H1 (cell line): ENCODE data around the gene ARMC9. TPM values are rescaled to one million over a fixed set of nuclear protein-coding genes. Genes with fewer than 3 reads are reported as not detected.

Source experiments
- CTCF ChIA-PET: fragments of 300-600 bp; sonication (Branson Sonifier 250); formaldehyde crosslinking; loops from one replicate; lab custom pipeline; 2021; ENCODE audit not compliant: partially characterized antibody; lab: Charles Lee
- POLR2A ChIA-PET: fragments of 300-600 bp; sonication (Branson Sonifier 250); formaldehyde crosslinking; loops from one replicate; lab custom pipeline; 2021; ENCODE audit warnings: inconsistent platforms; ENCODE audit not compliant: partially characterized antibody; lab: Charles Lee
- DNase-seq, 2 experiments: peaks; one replicate each; pipeline versions ENCODE4 v3.0.0 to v3.0.0-alpha.2; 2010 to 2022; ENCODE audit warnings: low spot score in 2 of 2, low read depth in 1 of 2, mixed read lengths in 1 of 2
- FAIRE-seq: peaks from 2 replicates; lab custom pipeline; 2011; peaks lifted over from hg19 to GRCh38; lab: Jason Lieb, UNC
- H2AFZ ChIP-seq: 2 replicates; pipeline ENCODE4 v1.8.1; 2012; ENCODE audit warnings: low read length, inconsistent platforms
- H2AK5ac ChIP-seq: 2 replicates; pipeline ENCODE4 v1.6.1; 2013; ENCODE audit warnings: low read depth, low read length
- H2BK120ac ChIP-seq: replicated peaks from 2 replicates; pipeline ENCODE3; 2013; ENCODE audit warnings: low read depth, low read length, inconsistent platforms
- H2BK12ac ChIP-seq: 2 replicates; pipeline ENCODE4 v1.6.1; 2013; ENCODE audit warnings: low read depth, low read length
- H2BK15ac ChIP-seq: 2 replicates; pipeline ENCODE4 v1.6.1; 2013; ENCODE audit warnings: low read length
- H2BK20ac ChIP-seq: 2 replicates; pipeline ENCODE4 v1.6.1; 2013; ENCODE audit warnings: low read length
- H2BK5ac ChIP-seq: 2 replicates; pipeline ENCODE4 v1.6.1; 2013; ENCODE audit warnings: low read depth, low read length
- H3K14ac ChIP-seq: 2 replicates; pipeline ENCODE4 v1.6.1; 2013; ENCODE audit warnings: inconsistent platforms; ENCODE audit not compliant: insufficient read length
- H3K18ac ChIP-seq: 2 replicates; pipeline ENCODE4 v1.6.1; 2013; ENCODE audit warnings: low read length; ENCODE audit errors: extremely low read depth
- H3K23ac ChIP-seq: 2 replicates; pipeline ENCODE4 v1.6.1; 2013; ENCODE audit warnings: inconsistent platforms; ENCODE audit not compliant: insufficient read length
- H3K23me2 ChIP-seq: 2 replicates; pipeline ENCODE4 v1.6.1; 2013; ENCODE audit warnings: low read depth, low read length
- H3K27ac ChIP-seq: 2 replicates; pipeline ENCODE4 v1.6.1; 2011; ENCODE audit warnings: low read depth, low read length, inconsistent platforms
- H3K27me3 ChIP-seq, 4 experiments: replicated peaks in 1 of 4; 1 replicate in 1 of 4; 2 replicates in 3 of 4; pipeline versions ENCODE4 v1.6.1 to v1.8.1; 2011 to 2013; ENCODE audit warnings: low read length in 3 of 4, mild to moderate bottlenecking in 3 of 4, inconsistent platforms in 2 of 4, mixed read lengths in 2 of 4, moderate library complexity in 1 of 4; ENCODE audit not compliant: control insufficient read depth in 3 of 4, insufficient read depth in 3 of 4; ENCODE audit errors: extremely low read depth in 1 of 4
- H3K36me3 ChIP-seq, 4 experiments: 2 replicates each; pipeline versions ENCODE4 v1.6.1 to v1.8.1; 2011 to 2013; ENCODE audit warnings: mild to moderate bottlenecking in 4 of 4, low read length in 3 of 4, moderate library complexity in 2 of 4, control low read depth in 1 of 4, inconsistent platforms in 1 of 4; ENCODE audit not compliant: insufficient read depth in 4 of 4, control insufficient read depth in 2 of 4
- H3K4ac ChIP-seq: replicated peaks from 2 replicates; pipeline ENCODE3; 2013; ENCODE audit warnings: low read length, low read depth, mixed read lengths, inconsistent platforms; ENCODE audit not compliant: insufficient read length
- H3K4me1 ChIP-seq, 4 experiments: replicated peaks in 1 of 4; 1 replicate in 1 of 4; 2 replicates in 3 of 4; pipeline versions ENCODE4 v1.6.1 to v1.8.1; 2011 to 2013; ENCODE audit warnings: low read length in 3 of 4, inconsistent platforms in 2 of 4, mixed read lengths in 1 of 4; ENCODE audit not compliant: insufficient read depth in 4 of 4, control insufficient read depth in 3 of 4
- H3K4me2 ChIP-seq, 2 experiments: 2 replicates each; pipeline versions ENCODE4 v1.6.1 to v1.8.1; 2011 to 2013; ENCODE audit warnings: low read depth in 2 of 2, low read length in 2 of 2, control low read depth in 1 of 2, inconsistent platforms in 1 of 2, mild to moderate bottlenecking in 1 of 2; ENCODE audit not compliant: insufficient read depth in 1 of 2
- H3K4me3 ChIP-seq, 4 experiments: fragments of 200-600, 300-600 bp in 1 of 4; sonication (generic), shearing (Covaris generic), sonication (Bioruptor Twin) in 1 of 4; 2 replicates each; pipeline versions ENCODE4 v1.5.1 to v1.8.1; 2011 to 2016; ENCODE audit warnings: low read length in 4 of 4, low read depth in 3 of 4, control low read depth in 2 of 4, inconsistent platforms in 2 of 4, mild to moderate bottlenecking in 2 of 4, mixed read lengths in 1 of 4, moderate library complexity in 1 of 4; ENCODE audit not compliant: insufficient read depth in 2 of 4; ENCODE audit errors: extremely low read depth in 1 of 4
- H3K56ac ChIP-seq: replicated peaks from 2 replicates; pipeline ENCODE3; 2013; ENCODE audit warnings: low read depth, mild to moderate bottlenecking, mixed read lengths, low read length, inconsistent platforms; ENCODE audit not compliant: insufficient read length
- H3K79me1 ChIP-seq: 2 replicates; pipeline ENCODE4 v1.6.1; 2013; ENCODE audit warnings: low read depth, low read length, control low read depth
- H3K79me2 ChIP-seq, 2 experiments: 2 replicates each; pipeline versions ENCODE4 v1.6.1 to v1.8.1; 2012 to 2013; ENCODE audit warnings: low read length in 2 of 2, mild to moderate bottlenecking in 2 of 2, inconsistent platforms in 1 of 2; ENCODE audit not compliant: insufficient read depth in 2 of 2, control insufficient read depth in 1 of 2
- H3K9ac ChIP-seq, 4 experiments: replicated peaks in 1 of 4; 1 replicate in 1 of 4; 2 replicates in 3 of 4; pipeline versions ENCODE4 v1.6.1 to v1.8.1; 2011 to 2013; ENCODE audit warnings: low read depth in 3 of 4, low read length in 3 of 4, control low read depth in 2 of 4, mild to moderate bottlenecking in 2 of 4, moderate library complexity in 2 of 4, inconsistent platforms in 1 of 4; ENCODE audit errors: extremely low read depth in 1 of 4
- H3K9me3 ChIP-seq, 2 experiments: 2 replicates each; pipeline versions ENCODE4 v1.6.1 to v1.8.1; 2012 to 2013; ENCODE audit warnings: mild to moderate bottlenecking in 2 of 2, moderate library complexity in 2 of 2, control low read depth in 1 of 2, inconsistent platforms in 1 of 2, low read depth in 1 of 2, low read length in 1 of 2, mixed read lengths in 1 of 2; ENCODE audit not compliant: insufficient read depth in 2 of 2
- H4K20me1 ChIP-seq, 2 experiments: replicated peaks in 1 of 2; 2 replicates each; pipeline versions ENCODE3 to v1.8.1; 2011 to 2013; ENCODE audit warnings: inconsistent platforms in 2 of 2, low read length in 2 of 2, mild to moderate bottlenecking in 1 of 2; ENCODE audit not compliant: insufficient read depth in 2 of 2, control insufficient read depth in 1 of 2
- H4K5ac ChIP-seq: 2 replicates; pipeline ENCODE4 v1.6.1; 2013; ENCODE audit warnings: low read length, low read depth, mixed read lengths, inconsistent platforms; ENCODE audit not compliant: insufficient read length
- H4K8ac ChIP-seq: 2 replicates; pipeline ENCODE4 v1.8.0; 2013; ENCODE audit warnings: mild to moderate bottlenecking, moderate library complexity, low read length, inconsistent platforms; ENCODE audit not compliant: insufficient read depth; ENCODE audit errors: extremely low read depth
- H4K91ac ChIP-seq: replicated peaks from 2 replicates; pipeline ENCODE3; 2013; ENCODE audit warnings: low read length, mixed read lengths, inconsistent platforms; ENCODE audit not compliant: insufficient read length
- EP300 ChIP-seq, 2 experiments: IDR thresholded peaks; 1 replicate in 1 of 2; 2 replicates in 1 of 2; pipeline ENCODE4 v1.6.1; 2011 to 2012; ENCODE audit warnings: low read depth in 2 of 2, low read length in 2 of 2, mild to moderate bottlenecking in 2 of 2, borderline replicate concordance in 1 of 2, inconsistent platforms in 1 of 2, moderate library complexity in 1 of 2
- GTF2F1 ChIP-seq: IDR thresholded peaks from 2 replicates; pipeline ENCODE4 v1.6.1; 2012; ENCODE audit warnings: low read depth, low read length, improper control_type of control experiment, borderline replicate concordance
- PHF8 ChIP-seq: fragments of 200-600 bp; sonication (generic); conservative IDR thresholded peaks from 2 replicates; pipeline ENCODE4 v1.7.1; 2012; ENCODE audit warnings: low read depth, mild to moderate bottlenecking, inconsistent platforms, low read length, moderate library complexity
- POLR2A ChIP-seq, 2 experiments: IDR thresholded peaks; 1 replicate in 1 of 2; 2 replicates in 1 of 2; pipeline ENCODE4 v1.6.1; 2011; ENCODE audit warnings: low read depth in 2 of 2, low read length in 2 of 2, mild to moderate bottlenecking in 2 of 2; ENCODE audit errors: control extremely low read depth in 1 of 2
- POU5F1 ChIP-seq: IDR thresholded peaks from 2 replicates; pipeline ENCODE4 v1.6.1; 2011; ENCODE audit warnings: low read depth, mild to moderate bottlenecking, low read length, moderate library complexity
- RFX5 ChIP-seq: IDR thresholded peaks from 2 replicates; pipeline ENCODE4 v1.6.1; 2011; ENCODE audit warnings: low read depth, low read length, improper control_type of control experiment, borderline replicate concordance
- SIN3A ChIP-seq, 2 experiments: IDR thresholded peaks in 1 of 2; conservative IDR thresholded peaks in 1 of 2; 2 replicates each; pipeline ENCODE4 v1.6.1; 2011 to 2012; ENCODE audit warnings: low read length in 2 of 2, improper control_type of control experiment in 1 of 2, low read depth in 1 of 2, mild to moderate bottlenecking in 1 of 2
- SP1 ChIP-seq: IDR thresholded peaks from 2 replicates; pipeline ENCODE4 v1.6.1; 2011; ENCODE audit warnings: low read depth, low read length
- TEAD4 ChIP-seq: IDR thresholded peaks from 2 replicates; pipeline ENCODE4 v1.6.1; 2012; ENCODE audit warnings: low read depth, low read length, inconsistent platforms, mixed read lengths
- WGBS, 2 experiments: shearing (Covaris generic) in 1 of 2; methylation state at CpG; one replicate each; pipeline versions ENCODE4 v1.1.6 to v1.1.7; 2013 to 2015; ENCODE audit warnings: low lambda C conversion rate in 2 of 2, mixed read lengths in 2 of 2, inconsistent platforms in 1 of 2, low coverage in 1 of 2, missing lambda C conversion rate in 1 of 2; ENCODE audit not compliant: insufficient replicate concordance in 2 of 2, insufficient coverage in 1 of 2, insufficient read length in 1 of 2; ENCODE audit errors: extremely low coverage in 1 of 2, missing lambda C conversion rate in 1 of 2; 5-methylcytosine and 5-hydroxymethylcytosine counted together
- polyA plus RNA-seq, 7 experiments: library from polyadenylated mRNA; depleted of rRNA in 3 of 7; stranded (reverse) in 5 of 7; unstranded in 2 of 7; fragments of >200 nt in 5 of 7; fragments of 200-250 nt in 2 of 7; gene quantifications; 1 replicate in 5 of 7; 2 replicates in 1 of 7; 4 replicates in 1 of 7; pipeline versions ENCODE4 v1.2.1 to v1.2.3, GENCODE V29; 2011 to 2013; ENCODE audit warnings: missing spikeins in 2 of 7, mixed read lengths in 2 of 7
- total RNA-seq: library from RNA; stranded (reverse); fragmentation: NEBNext Ultra II Directional; extraction: Animal tissue kit (Norgen Biotek cat#: 25700); gene quantifications from 2 replicates; pipeline ENCODE4 v1.2.1, GENCODE V29; 2021
- TF ChIP-seq, protein P1 (sequence below): IDR thresholded peaks from 2 replicates; pipeline ENCODE4 v1.6.1; 2012; ENCODE audit warnings: inconsistent platforms

The ARMC9 gene
- total and polyA plus RNA-seq, 2 of the 8 experiments (the other 6 are each of a cell fraction or from before 2014, with no cell fraction given), result 23.2 to 36.1 TPM

DNA sequence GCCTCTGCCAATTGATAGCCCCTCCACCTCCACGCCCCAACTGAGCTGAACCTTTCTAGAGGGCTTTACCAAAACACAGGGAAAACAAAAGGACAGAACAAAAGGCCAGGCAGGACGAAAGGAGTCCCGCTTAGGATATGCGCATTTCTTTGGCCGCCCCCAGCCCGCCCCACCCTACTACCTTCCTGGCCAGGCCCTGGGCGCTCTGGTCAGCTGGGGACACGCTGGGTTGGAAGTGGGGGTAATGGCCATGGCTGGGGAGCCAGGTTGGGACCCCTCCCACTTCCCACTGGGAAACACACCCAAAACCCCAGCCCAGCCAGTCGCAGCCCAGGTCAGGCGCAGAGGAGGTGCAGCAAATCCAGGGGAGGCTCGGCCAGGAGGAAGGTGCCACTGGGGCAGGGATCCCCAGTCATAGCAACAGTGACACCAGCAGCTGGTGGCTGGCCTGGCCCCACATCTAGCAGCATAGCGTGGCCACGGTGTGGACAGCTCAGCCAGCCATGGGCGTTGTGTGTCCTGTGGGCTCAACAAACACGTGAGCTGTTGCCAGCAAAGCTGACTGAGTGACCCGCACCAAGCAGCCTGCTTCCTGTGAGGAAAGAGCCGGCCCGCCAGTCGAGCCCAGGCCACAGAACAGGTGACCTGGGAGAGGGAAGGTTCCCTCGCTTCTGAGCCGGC lies 172.5 kb downstream of the ARMC9 start:
- Histone ChIP-seq H3K4me1 (peaks cover 0 to 33% (median 26%) of the 10 kb centered on the region in 4 experiments; a peak in 6 of 7 replicates), H3K23ac (no peak overlapping the region), H2AK5ac (peak overlapping the region; percentile 100), H4K8ac (peak overlapping the region; percentile 87), H3K79me1 (no peaks in the 10 kb centered on the region), H2BK20ac (peak overlapping the region; percentile 100), H3K9me3 (no peaks in the 10 kb centered on the region), H3K79me2 (no peaks in the 10 kb centered on the region), H3K56ac (peak overlapping the region; percentile 91), H2BK12ac (peak overlapping the region; percentile 99), H3K4ac (peak overlapping the region; percentile 100), H3K4me2 (peak overlapping the region; percentile 40 to 53), H2BK120ac (peak overlapping the region; percentile 100), H2AFZ (no peak overlapping the region), H4K20me1 (no peaks in the 10 kb centered on the region), H3K27ac (peak overlapping the region; percentile 86), H3K18ac (peak overlapping the region; percentile 99), H4K5ac (peak overlapping the region; percentile 95), H2BK5ac (peak overlapping the region; percentile 99), H3K9ac (peak overlapping the region in 2 of 4 experiments; percentile 41 to 53; a peak in 3 of 7 replicates), H2BK15ac (peak overlapping the region; percentile 88; the same call in 1 of the 2 replicates), H3K14ac (no peak overlapping the region), H3K23me2 (0 out of 2 replicates have a peak, but pooled peaks cover 4% of the 10 kb centered on the region), H3K36me3 (no peaks in the 10 kb centered on the region), H3K27me3 (no peaks in the 10 kb centered on the region; a peak in 2 of 7 replicates), H3K4me3 (peak overlapping the region in 1 of 4 experiments; percentile 42; a peak in 2 of 8 replicates), H4K91ac (peak overlapping the region; percentile 100)
- peak; percentile 71 for FAIRE-seq
- peak in 1 of 2 experiments; percentile 80 for DNase-seq
- CTCF ChIA-PET, result interaction anchor here (0.7 to 26.8 kb wide), 10 partner anchors 9 to 502 kb away, joined by 3 to 617 read pairs (median 3); partner anchors contain the start of gene B3GNT7
- POLR2A ChIA-PET, result interaction anchor here (1.0 to 2.7 kb wide), 11 partner anchors 9 to 94 kb away, joined by 3 to 13 read pairs (median 6); partner anchors contain the start of gene NCL
- 34% methylated on average over 21 of the region's 21 CpGs; no CpG with 5 or more reads in 1 of the 2 experiments for WGBS, 2 experiments
- peak in 1 of 2 experiments; percentile 68; a peak in 1 of 3 replicates for TF ChIP-seq POLR2A (IDR thresholded peaks at IDR 0.05; ENCODE audit: control extremely low read depth in 1 of 2, low read depth in 2 of 2, low read length in 2 of 2)
- TF ChIP-seq GTF2F1, result no peak
- peak in 1 of 2 experiments; percentile 53; a peak in 1 of 3 replicates for TF ChIP-seq EP300 (IDR thresholded peaks at IDR 0.05; ENCODE audit: borderline replicate concordance in 1 of 2, low read depth in 2 of 2, low read length in 2 of 2)
- TF ChIP-seq SP1, result 0 out of 2 replicates have a peak, but pooled peaks have one; percentile 19
- TF ChIP-seq PHF8, result no peak
- no peak for TF ChIP-seq SIN3A (conservative IDR thresholded peaks at IDR 0.05 in 1 of 2, IDR thresholded peaks at IDR 0.05 in 1 of 2; ENCODE audit: low read depth in 1 of 2, low read length in 2 of 2)
- TF ChIP-seq RFX5, result peak; percentile 61; the same call in 1 of the 2 replicates
- TF ChIP-seq POU5F1, result 0 out of 2 replicates have a peak, but pooled peaks have one; percentile 5
- TF ChIP-seq TEAD4, result 0 out of 2 replicates have a peak, but pooled peaks have one; percentile 17
- TF ChIP-seq, protein P1, sequence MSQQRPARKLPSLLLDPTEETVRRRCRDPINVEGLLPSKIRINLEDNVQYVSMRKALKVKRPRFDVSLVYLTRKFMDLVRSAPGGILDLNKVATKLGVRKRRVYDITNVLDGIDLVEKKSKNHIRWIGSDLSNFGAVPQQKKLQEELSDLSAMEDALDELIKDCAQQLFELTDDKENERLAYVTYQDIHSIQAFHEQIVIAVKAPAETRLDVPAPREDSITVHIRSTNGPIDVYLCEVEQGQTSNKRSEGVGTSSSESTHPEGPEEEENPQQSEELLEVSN, result peak; percentile 62
